Esophagus muscularis mucosa (tissue), 3 donors: ENCODE measurements around the gene PRPF40A.

ENCODE experiments used
- POLR2AphosphoS5 ChIP-seq, 2 donors: sonication (generic); formaldehyde crosslinking; IDR thresholded peaks; one replicate each; pipeline ENCODE4 v1.6.1; 2017; ENCODE audit warnings: antibody characterized with exemption in 2 of 2
- TF ChIP-seq, protein P1 (sequence below), 3 experiments: fragments of 200-600 bp in 2 of 3; fragments of 450-650 bp in 1 of 3; sonication (generic) in 2 of 3; IDR thresholded peaks; one replicate each; pipeline ENCODE4 v1.5.1; 2017 to 2019; ENCODE audit warnings: antibody characterized with exemption in 3 of 3, mild to moderate bottlenecking in 2 of 3, moderate library complexity in 1 of 3

DNA sequence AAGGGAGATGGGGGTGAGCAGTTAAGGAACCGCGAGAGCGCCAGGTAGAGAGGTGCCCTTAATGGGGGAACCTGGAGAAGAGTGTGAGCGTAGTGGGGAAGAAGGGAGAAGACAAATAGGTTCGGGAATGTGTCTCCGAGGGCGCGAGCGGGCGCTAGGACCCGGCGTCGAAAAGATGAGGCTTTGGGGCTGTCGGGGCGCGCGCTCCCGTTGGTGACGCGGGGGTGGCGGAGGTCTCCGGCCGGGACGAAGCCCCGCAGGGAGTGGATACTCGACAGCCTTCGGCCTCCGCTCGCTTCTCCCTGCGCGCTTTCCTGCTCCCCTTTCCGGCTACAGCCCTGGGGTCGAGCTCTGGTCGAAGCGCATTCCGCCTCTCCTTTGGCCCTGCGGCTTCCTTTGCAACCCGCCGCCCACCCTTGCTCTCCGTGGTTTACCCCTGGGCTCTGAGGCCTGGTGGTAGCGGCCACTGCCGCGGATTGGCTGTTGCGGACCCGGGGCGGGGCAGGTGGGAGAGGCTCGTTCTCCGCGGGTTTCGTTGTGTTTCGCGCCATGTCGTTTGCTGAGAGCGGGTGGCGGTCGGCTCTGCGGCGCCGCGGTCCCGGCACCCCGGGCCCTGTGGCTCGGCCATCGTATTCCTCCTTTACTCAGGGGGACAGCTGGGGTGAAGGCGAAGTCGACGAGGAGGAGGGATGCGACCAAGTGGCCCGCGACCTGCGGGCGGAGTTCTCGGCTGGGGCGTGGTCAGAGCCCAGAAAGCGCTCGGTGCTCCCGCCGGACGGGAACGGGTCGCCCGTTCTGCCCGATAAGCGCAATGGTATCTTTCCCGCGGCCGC is 1.0 kb upstream of the PRPF40A start, which contains the start of gene ARL6IP6:
- peak; percentile 83 to 89 for TF ChIP-seq POLR2AphosphoS5 (IDR thresholded peaks at IDR 0.05)
- TF ChIP-seq, protein P1, sequence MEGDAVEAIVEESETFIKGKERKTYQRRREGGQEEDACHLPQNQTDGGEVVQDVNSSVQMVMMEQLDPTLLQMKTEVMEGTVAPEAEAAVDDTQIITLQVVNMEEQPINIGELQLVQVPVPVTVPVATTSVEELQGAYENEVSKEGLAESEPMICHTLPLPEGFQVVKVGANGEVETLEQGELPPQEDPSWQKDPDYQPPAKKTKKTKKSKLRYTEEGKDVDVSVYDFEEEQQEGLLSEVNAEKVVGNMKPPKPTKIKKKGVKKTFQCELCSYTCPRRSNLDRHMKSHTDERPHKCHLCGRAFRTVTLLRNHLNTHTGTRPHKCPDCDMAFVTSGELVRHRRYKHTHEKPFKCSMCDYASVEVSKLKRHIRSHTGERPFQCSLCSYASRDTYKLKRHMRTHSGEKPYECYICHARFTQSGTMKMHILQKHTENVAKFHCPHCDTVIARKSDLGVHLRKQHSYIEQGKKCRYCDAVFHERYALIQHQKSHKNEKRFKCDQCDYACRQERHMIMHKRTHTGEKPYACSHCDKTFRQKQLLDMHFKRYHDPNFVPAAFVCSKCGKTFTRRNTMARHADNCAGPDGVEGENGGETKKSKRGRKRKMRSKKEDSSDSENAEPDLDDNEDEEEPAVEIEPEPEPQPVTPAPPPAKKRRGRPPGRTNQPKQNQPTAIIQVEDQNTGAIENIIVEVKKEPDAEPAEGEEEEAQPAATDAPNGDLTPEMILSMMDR (IDR thresholded peaks at IDR 0.05), result peak in 1 of 3 experiments; percentile 15
